HepG2 (cell line): Measurements from ENCODE around the gene CST11. TPM values are rescaled to one million over a fixed set of nuclear protein-coding genes. Genes with fewer than 3 reads are reported as not detected.
A peak's percentile ranks its signal among the peaks of the same experiment; 100 is the strongest.

Source experiments
- ARID5B ChIP-seq: IDR thresholded peaks from 2 replicates; pipeline ENCODE4 v1.4.0; 2020; ENCODE audit warnings: mild to moderate bottlenecking, missing genetic modification reagents
- BCL6 ChIP-seq: IDR thresholded peaks from 2 replicates; pipeline ENCODE4 v1.6.1; 2016; ENCODE audit warnings: missing genetic modification reagents, missing compliant biosample characterization
- BHLHE40 ChIP-seq: IDR thresholded peaks from 2 replicates; pipeline ENCODE4 v1.6.1; 2011; ENCODE audit warnings: low read length, improper control_type of control experiment
- HDAC2 ChIP-seq: sonication (generic); formaldehyde crosslinking; IDR thresholded peaks from 2 replicates; pipeline ENCODE4 v1.4.0; 2020; ENCODE audit warnings: missing genetic modification reagents
- HOXA7 ChIP-seq: sonication (generic); formaldehyde crosslinking; IDR thresholded peaks from 2 replicates; pipeline ENCODE4 v1.8.1; 2022; ENCODE audit warnings: mild to moderate bottlenecking, missing genetic modification reagents, moderate library complexity
- KLF16 ChIP-seq, 2 experiments: sonication (generic) in 1 of 2; formaldehyde crosslinking in 1 of 2; IDR thresholded peaks; 2 replicates each; pipeline versions ENCODE4 v1.6.1 to v1.8.0; 2016 to 2023; ENCODE audit warnings: missing genetic modification reagents in 2 of 2, missing compliant biosample characterization in 1 of 2
- MXD4 ChIP-seq: IDR thresholded peaks from 2 replicates; pipeline ENCODE4 v1.6.1; 2016; ENCODE audit warnings: mild to moderate bottlenecking, missing biosample characterization, missing genetic modification reagents
- NKX3-1 ChIP-seq: sonication (generic); formaldehyde crosslinking; IDR thresholded peaks from 2 replicates; pipeline ENCODE4 v1.5.0; 2020; ENCODE audit warnings: missing genetic modification reagents
- PHF5A ChIP-seq: IDR thresholded peaks from one replicate; pipeline ENCODE4 v1.6.1; 2018; ENCODE audit warnings: low read depth, missing genetic modification reagents; ENCODE audit not compliant: unreplicated experiment
- PRDM10 ChIP-seq: sonication (generic); formaldehyde crosslinking; IDR thresholded peaks from 2 replicates; pipeline ENCODE4 v1.4.0; 2020; ENCODE audit warnings: low read depth, missing genetic modification reagents
- SALL1 ChIP-seq: sonication (generic); formaldehyde crosslinking; IDR thresholded peaks from 2 replicates; pipeline ENCODE4 v1.8.0; 2022; ENCODE audit warnings: mild to moderate bottlenecking, missing genetic modification reagents
- SAP130 ChIP-seq: IDR thresholded peaks from 2 replicates; pipeline ENCODE4 v1.6.1; 2016; ENCODE audit warnings: low read depth
- SOX5 ChIP-seq: IDR thresholded peaks from 2 replicates; pipeline ENCODE4 v1.6.1; 2016; ENCODE audit warnings: borderline replicate concordance
- TSC22D2 ChIP-seq: sonication (generic); formaldehyde crosslinking; IDR thresholded peaks from 2 replicates; pipeline ENCODE4 v1.5.1; 2020; ENCODE audit warnings: missing genetic modification reagents, mild to moderate bottlenecking, borderline replicate concordance
- ZBTB7A ChIP-seq: sonication (generic); formaldehyde crosslinking; IDR thresholded peaks from 2 replicates; pipeline ENCODE4 v1.8.0; 2022; ENCODE audit warnings: mild to moderate bottlenecking, missing genetic modification reagents
- ZBTB7B ChIP-seq: sonication (generic); formaldehyde crosslinking; IDR thresholded peaks from 2 replicates; pipeline ENCODE4 v1.4.0; 2020; ENCODE audit warnings: missing genetic modification reagents
- ZNF12 ChIP-seq: sonication (generic); formaldehyde crosslinking; IDR thresholded peaks from 2 replicates; pipeline ENCODE4 v1.5.0; 2020; ENCODE audit warnings: missing genetic modification reagents
- ZNF230 ChIP-seq: sonication (generic); formaldehyde crosslinking; IDR thresholded peaks from 2 replicates; pipeline ENCODE4 v1.4.0; 2020; ENCODE audit warnings: mild to moderate bottlenecking, missing genetic modification reagents
- ZNF256 ChIP-seq: sonication (generic); formaldehyde crosslinking; conservative IDR thresholded peaks from 2 replicates; pipeline ENCODE4 v1.4.0; 2020; ENCODE audit warnings: missing genetic modification reagents
- ZNF430 ChIP-seq: sonication (generic); formaldehyde crosslinking; IDR thresholded peaks from 2 replicates; pipeline ENCODE4 v1.9.0; 2021; ENCODE audit warnings: mild to moderate bottlenecking, missing genetic modification reagents
- ZNF550 ChIP-seq: sonication (generic); formaldehyde crosslinking; IDR thresholded peaks from 2 replicates; pipeline ENCODE4 v1.4.0; 2020; ENCODE audit warnings: mild to moderate bottlenecking, missing genetic modification reagents, borderline replicate concordance
- ZNF605 ChIP-seq: sonication (generic); formaldehyde crosslinking; IDR thresholded peaks from 2 replicates; pipeline ENCODE4 v1.8.0; 2022; ENCODE audit warnings: mild to moderate bottlenecking, missing genetic modification reagents
- ZNF619 ChIP-seq: sonication (generic); formaldehyde crosslinking; IDR thresholded peaks from 2 replicates; pipeline ENCODE4 v1.4.0; 2020; ENCODE audit warnings: mild to moderate bottlenecking, missing genetic modification reagents
- ZNF660 ChIP-seq: sonication (generic); formaldehyde crosslinking; IDR thresholded peaks from 2 replicates; pipeline ENCODE4 v1.5.1; 2020; ENCODE audit warnings: mild to moderate bottlenecking, low read depth, missing genetic modification reagents, borderline replicate concordance
- ZSCAN21 ChIP-seq: sonication (generic); formaldehyde crosslinking; IDR thresholded peaks from 2 replicates; pipeline ENCODE4 v1.8.0; 2022; ENCODE audit warnings: mild to moderate bottlenecking, missing genetic modification reagents, moderate library complexity, borderline replicate concordance
- polyA plus RNA-seq, 8 experiments: library from polyadenylated mRNA; depleted of rRNA in 3 of 8; stranded (reverse) in 7 of 8; unstranded in 1 of 8; fragments of >200 nt; fragmentation: Illumina TruSeq in 4 of 8; extraction: Trizol in 4 of 8; gene quantifications; 2 replicates each; pipeline versions ENCODE4 v1.2.1 to v1.2.3, GENCODE V29; 2011 to 2016; ENCODE audit warnings: low read depth in 4 of 8, missing spikeins in 1 of 8, mixed read lengths in 1 of 8; ENCODE audit not compliant: insufficient read depth in 1 of 8
- total RNA-seq, 5 experiments: library from RNA; depleted of rRNA; stranded (reverse); fragments of >200 nt; fragmentation: Illumina TruSeq; extraction: Trizol; gene quantifications; 2 replicates each; pipeline ENCODE4 v1.2.3, GENCODE V29; 2016; ENCODE audit warnings: low read depth in 1 of 5

The CST11 gene
- total and polyA plus RNA-seq, 2 of the 13 experiments (the other 11 are each of a cell fraction or from before 2014, with no cell fraction given) = not detected

GRCh38 chr20:23441850-23442313 lies 10.8 kb downstream of the CST11 start (continued):
- 0 out of 2 replicates have a peak, but pooled peaks have one; percentile 82 for TF ChIP-seq ZNF619 (CRISPR knock-in tag)
- TF ChIP-seq ZNF230 (CRISPR knock-in tag) = peak; percentile 60; the same call in 1 of the 2 replicates
- TF ChIP-seq ZNF430 (CRISPR knock-in tag) = peak; percentile 39; the same call in 1 of the 2 replicates
- no peak for TF ChIP-seq NKX3-1 (CRISPR knock-in tag)
- no peak for TF ChIP-seq ZBTB7A (CRISPR knock-in tag)
- peak; percentile 39; the same call in 1 of the 2 replicates for TF ChIP-seq BCL6 (CRISPR knock-in tag)
- TF ChIP-seq ZNF605 (CRISPR knock-in tag) = no peak
- 0 out of 2 replicates have a peak, but pooled peaks have one; percentile 42 for TF ChIP-seq ZBTB7B (CRISPR knock-in tag)
- 0 out of 2 replicates have a peak, but pooled peaks have one; percentile 79 for TF ChIP-seq ZNF550 (CRISPR knock-in tag)
- TF ChIP-seq MXD4 (CRISPR knock-in tag) = 0 out of 2 replicates have a peak, but pooled peaks have one; percentile 33
- 0 out of 2 replicates have a peak, but pooled peaks have one; percentile 25 for TF ChIP-seq HDAC2
- TF ChIP-seq ZNF12 (CRISPR knock-in tag) = peak; percentile 85
- TF ChIP-seq PRDM10 = peak; percentile 30; the same call in 1 of the 2 replicates
- no peak for TF ChIP-seq BHLHE40
- TF ChIP-seq PHF5A = peak; percentile 32
- TF ChIP-seq ZSCAN21 (CRISPR knock-in tag) = peak; percentile 48; the same call in 1 of the 2 replicates
- no peak for TF ChIP-seq ZNF256
- TF ChIP-seq ARID5B (CRISPR knock-in tag) = peak; percentile 45; the same call in 1 of the 2 replicates
- peak; percentile 35; the same call in 1 of the 2 replicates for TF ChIP-seq SAP130
- TF ChIP-seq ZNF660 (CRISPR knock-in tag) = no peak
- 0 out of 2 replicates have a peak, but pooled peaks have one; percentile 62 for TF ChIP-seq TSC22D2
- peak; percentile 22; the same call in 1 of the 2 replicates for TF ChIP-seq SOX5 (CRISPR knock-in tag)
- TF ChIP-seq KLF16 (CRISPR knock-in tag; IDR thresholded peaks at IDR 0.05) = 0 out of 4 replicates have a peak, but pooled peaks of 1 of the 2 experiments have one; percentile 38
- no peak for TF ChIP-seq HOXA7 (CRISPR knock-in tag)
- peak; percentile 44; the same call in 1 of the 2 replicates for TF ChIP-seq SALL1
